ENCODE results near the gene FAHD2A.

The FAHD2A gene

GRCh38 chr2:95386031-95386430, 16.5 kb upstream of the FAHD2A start:
- TF ChIP-seq EZH2phosphoT487 (IDR thresholded peaks at IDR 0.05; ENCODE audit: borderline replicate concordance) (no peak), CTCF (conservative IDR thresholded peaks at IDR 0.05; ENCODE audit: low read length) (no peak)
- no peaks in the 10 kb centered on the region for H4K20me1 ChIP-seq (ENCODE audit: insufficient read depth, low read length, poor library complexity, severe bottlenecking)
- H3K9me3 ChIP-seq (ENCODE audit: insufficient read depth, low read depth, low read length): no peaks in the 10 kb centered on the region
- H3K4me1 ChIP-seq (ENCODE audit: insufficient read depth, low read length, poor library complexity, severe bottlenecking): no peaks in the 10 kb centered on the region
- no peaks in the 10 kb centered on the region for H3K79me2 ChIP-seq (ENCODE audit: insufficient read depth, low read length)
- no peaks in the 10 kb centered on the region for H3K36me3 ChIP-seq (ENCODE audit: insufficient read depth, low read length)
- H3K4me3 ChIP-seq (ENCODE audit: low read length, poor library complexity, severe bottlenecking): no peak overlapping the region
- H3K9me2 ChIP-seq (replicated peaks; ENCODE audit: low read depth, low read length): no peaks in the 10 kb centered on the region
- H2AFZ ChIP-seq (ENCODE audit: low read length): no peak overlapping the region
- no peaks in the 10 kb centered on the region for H3F3A ChIP-seq (ENCODE audit: low read depth)
- H3K27me3 ChIP-seq (ENCODE audit: insufficient read depth, low read length, poor library complexity, severe bottlenecking): no peaks in the 10 kb centered on the region
- no peak overlapping the region for H3K4me2 ChIP-seq (ENCODE audit: low read depth, low read length, poor library complexity, severe bottlenecking)
- H3K9ac ChIP-seq (ENCODE audit: low read depth, low read length, poor library complexity, severe bottlenecking): no peak overlapping the region

GRCh38 chr2:95387358-95387757, 15.2 kb upstream of the FAHD2A start:
- H2AFZ ChIP-seq (ENCODE audit: low read length): no peak overlapping the region
- H3K27me3 ChIP-seq (ENCODE audit: insufficient read depth, low read length, poor library complexity, severe bottlenecking): no peaks in the 10 kb centered on the region
- no peaks in the 10 kb centered on the region for H3F3A ChIP-seq (ENCODE audit: low read depth)
- H3K36me3 ChIP-seq (ENCODE audit: insufficient read depth, low read length): no peaks in the 10 kb centered on the region
- no peaks in the 10 kb centered on the region for H3K4me1 ChIP-seq (ENCODE audit: insufficient read depth, low read length, poor library complexity, severe bottlenecking)
- no peaks in the 10 kb centered on the region for H3K79me2 ChIP-seq (ENCODE audit: insufficient read depth, low read length)
- no peak for TF ChIP-seq EZH2phosphoT487 (IDR thresholded peaks at IDR 0.05; ENCODE audit: borderline replicate concordance)
- no peak for TF ChIP-seq CTCF (conservative IDR thresholded peaks at IDR 0.05; ENCODE audit: low read length)
- no peak overlapping the region for H3K4me3 ChIP-seq (ENCODE audit: low read length, poor library complexity, severe bottlenecking)
- H3K9me2 ChIP-seq (replicated peaks; ENCODE audit: low read depth, low read length): no peaks in the 10 kb centered on the region
- H3K9ac ChIP-seq (ENCODE audit: low read depth, low read length, poor library complexity, severe bottlenecking): no peak overlapping the region
- H3K9me3 ChIP-seq (ENCODE audit: insufficient read depth, low read depth, low read length): no peaks in the 10 kb centered on the region
- H3K4me2 ChIP-seq (ENCODE audit: low read depth, low read length, poor library complexity, severe bottlenecking): no peak overlapping the region
- H4K20me1 ChIP-seq (ENCODE audit: insufficient read depth, low read length, poor library complexity, severe bottlenecking): no peaks in the 10 kb centered on the region

GRCh38 chr2:95388091-95388692, 14.3 kb upstream of the FAHD2A start:
- Histone ChIP-seq H3K27me3 (ENCODE audit: insufficient read depth, low read length, poor library complexity, severe bottlenecking) (no peaks in the 10 kb centered on the region), H3K36me3 (ENCODE audit: insufficient read depth, low read length) (no peaks in the 10 kb centered on the region), H3K4me1 (ENCODE audit: insufficient read depth, low read length, poor library complexity, severe bottlenecking) (no peaks in the 10 kb centered on the region), H3K9me3 (ENCODE audit: insufficient read depth, low read depth, low read length) (no peaks in the 10 kb centered on the region), H3K4me2 (ENCODE audit: low read depth, low read length, poor library complexity, severe bottlenecking) (no peak overlapping the region), H4K20me1 (ENCODE audit: insufficient read depth, low read length, poor library complexity, severe bottlenecking) (no peaks in the 10 kb centered on the region), H2AFZ (ENCODE audit: low read length) (no peak overlapping the region), H3F3A (ENCODE audit: low read depth) (no peaks in the 10 kb centered on the region), H3K9ac (ENCODE audit: low read depth, low read length, poor library complexity, severe bottlenecking) (no peak overlapping the region), H3K4me3 (ENCODE audit: low read length, poor library complexity, severe bottlenecking) (no peak overlapping the region), H3K9me2 (replicated peaks; ENCODE audit: low read depth, low read length) (no peaks in the 10 kb centered on the region), H3K79me2 (ENCODE audit: insufficient read depth, low read length) (no peaks in the 10 kb centered on the region)
- TF ChIP-seq EZH2phosphoT487 (IDR thresholded peaks at IDR 0.05; ENCODE audit: borderline replicate concordance) (no peak), CTCF (conservative IDR thresholded peaks at IDR 0.05; ENCODE audit: low read length) (no peak)

All from Loucy (cell line).